SK-N-SH (cell line): ENCODE data around the gene USF3. TPM values are rescaled to one million over a fixed set of nuclear protein-coding genes. Genes with fewer than 3 reads are reported as not detected.
A peak's percentile ranks its signal among the peaks of the same experiment; 100 is the strongest.

Source experiments
- CTCF ChIA-PET: fragments of 300-600, 350-600 bp; formaldehyde crosslinking; extraction: SDS; loops from one replicate; lab custom pipeline; 2021; lab: Yijun Ruan, JAX
- POLR2A ChIA-PET: fragments of 350-600 bp; sonication (Branson Sonifier 250); formaldehyde crosslinking; extraction: SDS; loops from one replicate; lab custom pipeline; 2020; ENCODE audit warnings: antibody characterized with exemption, inconsistent platforms; lab: Yijun Ruan, JAX
- DNase-seq: peaks from one replicate; pipeline ENCODE4 v3.0.0; 2012
- H2AFZ ChIP-seq: fragments of 200-600 bp; sonication (generic); 2 replicates; pipeline ENCODE4 v1.8.1; 2016; ENCODE audit warnings: antibody characterized with exemption, mild to moderate bottlenecking, low read depth
- H3F3A ChIP-seq: fragments of 200-600 bp; sonication (generic); replicated peaks from 2 replicates; pipeline ENCODE3; 2016; ENCODE audit warnings: antibody characterized with exemption, mild to moderate bottlenecking; ENCODE audit not compliant: insufficient read depth
- H3K27ac ChIP-seq, 2 experiments: fragments of 200-500 bp in 1 of 2; fragments of 200-600 bp in 1 of 2; sonication (Bioruptor generic) in 1 of 2; sonication (generic), shearing (Covaris generic) in 1 of 2; 2 replicates each; pipeline versions ENCODE4 v1.5.1 to v1.6.1; 2014 to 2016; ENCODE audit warnings: low read depth in 2 of 2, inconsistent platforms in 1 of 2, low read length in 1 of 2, mild to moderate bottlenecking in 1 of 2, mixed read lengths in 1 of 2
- H3K27me3 ChIP-seq: fragments of 200-600 bp; sonication (generic), shearing (Covaris generic); 2 replicates; pipeline ENCODE4 v1.6.1; 2016; ENCODE audit warnings: mixed run types; ENCODE audit not compliant: insufficient read depth
- H3K36me3 ChIP-seq, 2 experiments: fragments of 200-500 bp in 1 of 2; fragments of 200-600 bp in 1 of 2; sonication (Bioruptor generic) in 1 of 2; sonication (generic) in 1 of 2; replicated peaks in 1 of 2; 2 replicates each; pipeline versions ENCODE3 to v1.5.1; 2014 to 2016; ENCODE audit warnings: low read length in 1 of 2, mild to moderate bottlenecking in 1 of 2; ENCODE audit not compliant: insufficient read depth in 2 of 2, control insufficient read depth in 1 of 2
- H3K4me1 ChIP-seq, 2 experiments: fragments of 200-500 bp in 1 of 2; fragments of 200-600 bp in 1 of 2; sonication (Bioruptor generic) in 1 of 2; sonication (generic), shearing (Covaris generic) in 1 of 2; 2 replicates each; pipeline versions ENCODE4 v1.5.1 to v1.6.1; 2014 to 2016; ENCODE audit warnings: low read depth in 1 of 2, low read length in 1 of 2, mixed run types in 1 of 2; ENCODE audit not compliant: insufficient read depth in 2 of 2, control insufficient read depth in 1 of 2
- H3K4me2 ChIP-seq: fragments of 200-600 bp; sonication (generic), shearing (Covaris generic); 2 replicates; pipeline ENCODE4 v1.6.1; 2017; ENCODE audit warnings: mixed run types
- H3K4me3 ChIP-seq, 2 experiments: fragments of 200-500 bp in 1 of 2; fragments of 200-600 bp in 1 of 2; sonication (Bioruptor generic) in 1 of 2; sonication (generic), shearing (Covaris generic) in 1 of 2; 2 replicates each; pipeline versions ENCODE4 v1.5.1 to v1.8.1; 2014 to 2016; ENCODE audit warnings: low read depth in 2 of 2, inconsistent platforms in 1 of 2, low read length in 1 of 2, mild to moderate bottlenecking in 1 of 2, mixed read lengths in 1 of 2, moderate library complexity in 1 of 2
- H3K79me2 ChIP-seq: fragments of 200-600 bp; sonication (generic); 2 replicates; pipeline ENCODE4 v1.8.1; 2017; ENCODE audit warnings: mild to moderate bottlenecking; ENCODE audit not compliant: insufficient read depth
- H3K9ac ChIP-seq: fragments of 200-600 bp; sonication (generic); 2 replicates; pipeline ENCODE4 v1.6.1; 2017; ENCODE audit warnings: mixed run types
- H3K9me2 ChIP-seq: fragments of 200-600 bp; sonication (generic); 2 replicates; pipeline ENCODE4 v1.6.1; 2017; ENCODE audit warnings: mixed run types
- H3K9me3 ChIP-seq: fragments of 200-600 bp; sonication (generic); 2 replicates; pipeline ENCODE4 v1.6.1; 2017; ENCODE audit warnings: mixed run types, mild to moderate bottlenecking, moderate library complexity
- H4K20me1 ChIP-seq: fragments of 200-600 bp; sonication (generic); 2 replicates; pipeline ENCODE4 v1.6.1; 2017; ENCODE audit warnings: mild to moderate bottlenecking, mixed run types; ENCODE audit not compliant: insufficient read depth
- EZH2phosphoT487 ChIP-seq: fragments of 200-600 bp; sonication (generic); IDR thresholded peaks from 2 replicates; pipeline ENCODE4 v1.6.1; 2017; ENCODE audit warnings: low read depth, mixed run types, mild to moderate bottlenecking, antibody characterized with exemption, moderate library complexity, borderline replicate concordance
- FOSL2 ChIP-seq: IDR thresholded peaks from 2 replicates; pipeline ENCODE4 v1.4.0; 2012; ENCODE audit warnings: low read depth, mild to moderate bottlenecking, moderate library complexity, borderline replicate concordance
- MEF2A ChIP-seq: IDR thresholded peaks from 2 replicates; pipeline ENCODE4 v1.4.0; 2012; ENCODE audit warnings: low read depth, borderline replicate concordance
- RAD21 ChIP-seq: IDR thresholded peaks from 2 replicates; pipeline ENCODE4 v1.6.1; 2012; ENCODE audit warnings: mild to moderate bottlenecking, low read length
- REST ChIP-seq: IDR thresholded peaks from 2 replicates; pipeline ENCODE4 v1.6.1; 2012; ENCODE audit warnings: mild to moderate bottlenecking, low read depth, low read length, moderate library complexity
- SIN3A ChIP-seq: IDR thresholded peaks from 2 replicates; pipeline ENCODE4 v1.6.1; 2012; ENCODE audit warnings: low read depth, mild to moderate bottlenecking, low read length, moderate library complexity, borderline replicate concordance
- TAF1 ChIP-seq: IDR thresholded peaks from 2 replicates; pipeline ENCODE4 v1.6.1; 2012; ENCODE audit warnings: low read depth, mild to moderate bottlenecking, low read length, moderate library complexity, borderline replicate concordance
- TEAD4 ChIP-seq: IDR thresholded peaks from 2 replicates; pipeline ENCODE4 v1.4.0; 2012; ENCODE audit warnings: mild to moderate bottlenecking, borderline replicate concordance; ENCODE audit not compliant: insufficient read depth
- YY1 ChIP-seq: IDR thresholded peaks from 2 replicates; pipeline ENCODE4 v1.4.0; 2012; ENCODE audit warnings: low read depth, mild to moderate bottlenecking
- WGBS: methylation state at CpG from one replicate; pipeline ENCODE4 v1.1.6; 2017; ENCODE audit warnings: low lambda C conversion rate; 5-methylcytosine and 5-hydroxymethylcytosine counted together
- polyA plus RNA-seq, 3 experiments: library from polyadenylated mRNA; depleted of rRNA; stranded (reverse); fragments of >200 nt; gene quantifications; 2 replicates each; pipeline ENCODE4 v1.2.3, GENCODE V29; 2012
- TF ChIP-seq, protein P1 (sequence below): fragments of 200-600 bp; sonication (generic); IDR thresholded peaks from 2 replicates; pipeline ENCODE4 v1.6.1; 2017; ENCODE audit warnings: antibody characterized with exemption, mild to moderate bottlenecking, moderate library complexity
- TF ChIP-seq, protein P2 (sequence below): fragments of 150-350 bp; IDR thresholded peaks from 2 replicates; pipeline ENCODE4 v1.6.1; 2016; ENCODE audit warnings: mild to moderate bottlenecking, low read depth, low read length
- TF ChIP-seq, protein P3 (sequence below): IDR thresholded peaks from 2 replicates; pipeline ENCODE4 v1.4.0; 2012; ENCODE audit warnings: low read depth, borderline replicate concordance

USF3 gene
- polyA plus RNA-seq, 1 of the 3 experiments (the other 2 are of a cell fraction): 3.1 TPM

GRCh38 chr3:113696658-113697499 lies 437 bp upstream of the USF3 start (continued):
- no peak for TF ChIP-seq REST
- no peak for TF ChIP-seq MEF2A
- TF ChIP-seq EZH2phosphoT487: no peak
- TF ChIP-seq, protein P1, sequence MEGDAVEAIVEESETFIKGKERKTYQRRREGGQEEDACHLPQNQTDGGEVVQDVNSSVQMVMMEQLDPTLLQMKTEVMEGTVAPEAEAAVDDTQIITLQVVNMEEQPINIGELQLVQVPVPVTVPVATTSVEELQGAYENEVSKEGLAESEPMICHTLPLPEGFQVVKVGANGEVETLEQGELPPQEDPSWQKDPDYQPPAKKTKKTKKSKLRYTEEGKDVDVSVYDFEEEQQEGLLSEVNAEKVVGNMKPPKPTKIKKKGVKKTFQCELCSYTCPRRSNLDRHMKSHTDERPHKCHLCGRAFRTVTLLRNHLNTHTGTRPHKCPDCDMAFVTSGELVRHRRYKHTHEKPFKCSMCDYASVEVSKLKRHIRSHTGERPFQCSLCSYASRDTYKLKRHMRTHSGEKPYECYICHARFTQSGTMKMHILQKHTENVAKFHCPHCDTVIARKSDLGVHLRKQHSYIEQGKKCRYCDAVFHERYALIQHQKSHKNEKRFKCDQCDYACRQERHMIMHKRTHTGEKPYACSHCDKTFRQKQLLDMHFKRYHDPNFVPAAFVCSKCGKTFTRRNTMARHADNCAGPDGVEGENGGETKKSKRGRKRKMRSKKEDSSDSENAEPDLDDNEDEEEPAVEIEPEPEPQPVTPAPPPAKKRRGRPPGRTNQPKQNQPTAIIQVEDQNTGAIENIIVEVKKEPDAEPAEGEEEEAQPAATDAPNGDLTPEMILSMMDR: no peak
- TF ChIP-seq FOSL2: no peak
- 0 out of 2 replicates have a peak, but pooled peaks have one; percentile 34 for TF ChIP-seq YY1
- TF ChIP-seq, protein P2, sequence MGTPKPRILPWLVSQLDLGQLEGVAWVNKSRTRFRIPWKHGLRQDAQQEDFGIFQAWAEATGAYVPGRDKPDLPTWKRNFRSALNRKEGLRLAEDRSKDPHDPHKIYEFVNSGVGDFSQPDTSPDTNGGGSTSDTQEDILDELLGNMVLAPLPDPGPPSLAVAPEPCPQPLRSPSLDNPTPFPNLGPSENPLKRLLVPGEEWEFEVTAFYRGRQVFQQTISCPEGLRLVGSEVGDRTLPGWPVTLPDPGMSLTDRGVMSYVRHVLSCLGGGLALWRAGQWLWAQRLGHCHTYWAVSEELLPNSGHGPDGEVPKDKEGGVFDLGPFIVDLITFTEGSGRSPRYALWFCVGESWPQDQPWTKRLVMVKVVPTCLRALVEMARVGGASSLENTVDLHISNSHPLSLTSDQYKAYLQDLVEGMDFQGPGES: peak; percentile 79
- TF ChIP-seq, protein P3, sequence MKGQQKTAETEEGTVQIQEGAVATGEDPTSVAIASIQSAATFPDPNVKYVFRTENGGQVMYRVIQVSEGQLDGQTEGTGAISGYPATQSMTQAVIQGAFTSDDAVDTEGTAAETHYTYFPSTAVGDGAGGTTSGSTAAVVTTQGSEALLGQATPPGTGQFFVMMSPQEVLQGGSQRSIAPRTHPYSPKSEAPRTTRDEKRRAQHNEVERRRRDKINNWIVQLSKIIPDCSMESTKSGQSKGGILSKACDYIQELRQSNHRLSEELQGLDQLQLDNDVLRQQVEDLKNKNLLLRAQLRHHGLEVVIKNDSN: no peak
- TF ChIP-seq RAD21: no peak
- no peak for TF ChIP-seq TEAD4

DNA sequence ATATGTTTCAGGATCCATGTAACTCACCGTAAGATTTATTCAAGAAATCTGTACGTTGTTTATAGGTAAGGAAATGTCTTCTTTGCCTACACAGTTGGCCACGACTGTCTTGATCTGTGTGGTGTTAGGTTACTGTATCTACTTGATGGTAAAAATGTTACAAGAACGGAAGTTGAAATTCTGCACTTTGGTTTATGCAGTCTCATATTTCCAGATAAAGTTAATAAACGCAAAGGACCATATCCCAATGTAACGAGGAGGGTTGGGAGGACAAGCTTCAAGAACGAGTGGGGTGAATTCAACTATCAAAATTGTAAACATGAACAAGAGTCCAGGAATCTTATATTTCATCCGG lies 1.0 kb downstream of the USF3 start:
- Histone ChIP-seq H3K9me3 (no peaks in the 10 kb centered on the region), H3K9ac (peak overlapping the region; percentile 78), H3K4me2 (peak overlapping the region; percentile 92), H3K36me3 (no peaks in the 10 kb centered on the region)
- CTCF ChIA-PET: interaction anchor here (2.4 kb wide), 1 partner anchor 68 kb away, joined by 7 read pairs; no protein-coding TSS in a partner anchor
- POLR2A ChIA-PET: no interaction called here
- TF ChIP-seq SIN3A (no peak), TAF1 (no peak)
- TF ChIP-seq, protein P3: no peak
- TF ChIP-seq, all 33 proteins: peak for 0
- H4K20me1 ChIP-seq: no peaks in the 10 kb centered on the region
- peak overlapping the region; percentile 83; the same call in 1 of the 2 replicates for H2AFZ ChIP-seq
- peak overlapping the region; percentile 88 to 92 for H3K4me3 ChIP-seq
- H3F3A ChIP-seq: no peaks in the 10 kb centered on the region
- no peaks in the 10 kb centered on the region for H3K27me3 ChIP-seq
- H3K4me1 ChIP-seq: no peaks in the 10 kb centered on the region; a peak in 2 of 4 replicates
- peaks cover 53% of the 10 kb centered on the region for H3K79me2 ChIP-seq
- 47% methylated on average over 8 of the region's 8 CpGs for WGBS
- peak overlapping the region; percentile 46 to 95 for H3K27ac ChIP-seq
- no peak for DNase-seq
- H3K9me2 ChIP-seq: no peaks in the 10 kb centered on the region
